ENCODE data around the gene ENDOV. TPM values are rescaled to one million over a fixed set of nuclear protein-coding genes. Genes with fewer than 3 reads are reported as not detected.
A peak's percentile ranks its signal among the peaks of the same experiment; 100 is the strongest.

The ENDOV gene
- total and polyA plus RNA-seq, 8 donors = 18.8 to 49.9 (median 40.6) TPM

- Histone ChIP-seq H3K27me3 (no peaks in the 10 kb centered on the region), H3K27ac (peak overlapping the region in 1 of 2 donors; percentile 23), H3K4me3 (no peak overlapping the region), H3K4me1 (peaks cover 0 to 10% of the 10 kb centered on the region in 2 donors), H3K9me3 (no peaks in the 10 kb centered on the region), H3K36me3 (no peaks in the 10 kb centered on the region)
- intact Hi-C loops (cut with DNase I) = no loop called here
- DNase-seq (no peak), ATAC-seq (no peak)
- no peak for TF ChIP-seq CTCF (IDR thresholded peaks at IDR 0.05)
Measured at GRCh38 chr17:80449930-80450576, 35.1 kb downstream of the ENDOV start.

- Histone ChIP-seq H3K27ac (peak overlapping the region in 1 of 2 donors; percentile 23), H3K36me3 (no peaks in the 10 kb centered on the region), H3K4me1 (peaks cover 0 to 22% of the 10 kb centered on the region in 2 donors), H3K4me3 (no peak overlapping the region), H3K27me3 (no peaks in the 10 kb centered on the region), H3K9me3 (no peaks in the 10 kb centered on the region)
- ATAC-seq = no peak
- DNase-seq = peak in 1 of 4 donors; percentile 42
- TF ChIP-seq CTCF (IDR thresholded peaks at IDR 0.05) = no peak
- intact Hi-C loops (cut with DNase I) = no loop called here
Measured at GRCh38 chr17:80451104-80451775, 36.3 kb downstream of the ENDOV start.

GRCh38 chr17:80452173-80452915 is 37.4 kb downstream of the ENDOV start:
- no peaks in the 10 kb centered on the region for H3K27me3 ChIP-seq
- TF ChIP-seq CTCF (IDR thresholded peaks at IDR 0.05) = no peak
- intact Hi-C loops (cut with DNase I) = no loop called here
- peaks cover 0 to 26% of the 10 kb centered on the region in 2 donors for H3K4me1 ChIP-seq
- DNase-seq = peak in 1 of 4 donors; percentile 68
- no peak for ATAC-seq
- no peaks in the 10 kb centered on the region for H3K36me3 ChIP-seq
- no peaks in the 10 kb centered on the region for H3K9me3 ChIP-seq
- H3K4me3 ChIP-seq = no peak overlapping the region
- no peak overlapping the region for H3K27ac ChIP-seq

DNA sequence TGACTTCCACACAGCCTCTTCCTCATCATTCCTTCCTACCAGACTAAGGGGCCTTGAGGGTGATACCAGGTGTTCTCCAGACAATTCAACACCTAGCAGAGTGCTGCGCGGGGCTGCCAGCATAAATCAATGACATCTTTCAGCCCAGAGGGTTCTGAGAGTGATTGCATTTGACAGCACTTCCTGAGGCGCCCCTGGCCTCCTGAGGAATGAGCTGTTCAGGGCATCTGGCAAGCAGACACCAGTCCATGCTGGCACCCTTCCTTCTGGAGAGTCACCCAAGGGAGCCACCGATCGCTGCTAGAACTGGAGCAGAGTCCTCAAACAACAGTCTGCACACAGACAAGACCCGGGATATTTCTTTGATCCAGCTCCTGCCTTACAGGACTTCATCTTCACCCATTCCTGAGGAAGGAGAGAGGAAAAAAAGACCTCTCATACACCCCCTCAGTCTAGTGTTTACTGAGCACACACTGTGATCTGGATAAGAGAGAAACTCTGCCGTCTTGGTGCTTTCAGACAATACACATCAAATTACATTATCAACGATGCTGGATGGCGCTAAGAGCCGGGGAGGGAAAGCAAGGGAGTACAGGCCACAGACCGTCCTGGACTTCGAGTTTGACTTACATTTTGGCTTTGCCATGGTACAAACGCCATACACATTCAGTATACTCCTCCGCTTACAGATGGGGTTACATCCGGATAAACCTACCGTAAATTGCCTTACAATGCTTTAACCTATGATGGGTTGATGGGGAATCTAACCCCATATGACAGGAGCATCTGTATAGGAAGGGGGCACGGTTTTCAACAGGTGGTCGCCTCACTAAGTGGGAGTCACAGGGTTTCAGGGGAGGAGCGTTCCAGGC is 38.4 kb downstream of the ENDOV start:
- intact Hi-C loops (cut with DNase I) = no loop called here
- TF ChIP-seq CTCF (IDR thresholded peaks at IDR 0.05) = no peak
- H3K27ac ChIP-seq = no peak overlapping the region
- DNase-seq (peak in 1 of 4 donors; percentile 49), ATAC-seq (no peak)
- H3K4me1 ChIP-seq = peaks cover 0 to 33% of the 10 kb centered on the region in 2 donors
- no peaks in the 10 kb centered on the region for H3K9me3 ChIP-seq
- H3K4me3 ChIP-seq = peak overlapping the region in 1 of 2 donors; percentile 74
- H3K27me3 ChIP-seq = peaks cover 0 to 2% of the 10 kb centered on the region in 2 donors
- no peaks in the 10 kb centered on the region for H3K36me3 ChIP-seq

Data from left lung (tissue), 10 donors.